SK-N-MC (cell line): Measurements from ENCODE around the gene HIRA.
"Not testable (repeated sequence)": the region's sequence is repeated elsewhere in the genome, so short reads cannot be mapped to it uniquely, and the experiment has no call there.

Source experiments
- DNase-seq: peaks from one replicate; pipeline ENCODE4 v3.0.0-alpha.2; 2011; ENCODE audit warnings: low read depth, low spot score
- H3K27ac ChIP-seq: fragments of 200-600 bp; sonication (generic); 2 replicates; pipeline ENCODE4 v1.5.1; 2016; ENCODE audit warnings: mixed run types
- H3K36me3 ChIP-seq: fragments of 200-600 bp; sonication (generic); 2 replicates; pipeline ENCODE4 v1.6.1; 2017; ENCODE audit warnings: antibody characterized with exemption, low read length, mixed read lengths; ENCODE audit not compliant: insufficient read depth
- H3K4me3 ChIP-seq: fragments of 200-600 bp; sonication (generic); 2 replicates; pipeline ENCODE4 v1.5.1; 2016
- H3K9ac ChIP-seq: fragments of 200-600 bp; sonication (generic); 2 replicates; pipeline ENCODE4 v1.8.0; 2017; ENCODE audit warnings: mixed run types, mixed read lengths; ENCODE audit not compliant: insufficient read length
- H3K9me3 ChIP-seq: fragments of 200-600 bp; sonication (generic); 2 replicates; pipeline ENCODE4 v1.6.1; 2017; ENCODE audit warnings: low read depth, mild to moderate bottlenecking, antibody characterized with exemption, low read length, moderate library complexity, mixed read lengths
- EZH2 ChIP-seq: fragments of 200-600 bp; sonication (generic); IDR thresholded peaks from one replicate; pipeline ENCODE4 v1.6.1; 2017; ENCODE audit warnings: antibody characterized with exemption
- FOXP2 ChIP-seq: optimal IDR thresholded peaks from 2 replicates; pipeline ENCODE3; 2011; ENCODE audit warnings: mild to moderate bottlenecking, moderate library complexity; ENCODE audit not compliant: insufficient read depth; ENCODE audit errors: extremely low read length, control extremely low read depth
- POLR2AphosphoS5 ChIP-seq: IDR thresholded peaks from 2 replicates; pipeline ENCODE4 v1.6.1; 2012; ENCODE audit warnings: mild to moderate bottlenecking, low read depth, low read length, borderline replicate concordance

HIRA gene

GRCh38 chr22:19448076-19448607 is 16.6 kb upstream of the HIRA start:
- H3K9ac ChIP-seq = peak overlapping the region; percentile 73
- no peaks in the 10 kb centered on the region for H3K9me3 ChIP-seq
- peaks cover 36% of the 10 kb centered on the region; the same call in 1 of the 2 replicates for H3K36me3 ChIP-seq
- H3K4me3 ChIP-seq = peak overlapping the region; percentile 78
- H3K27ac ChIP-seq = no peak overlapping the region
- no peak for DNase-seq
- no peak for TF ChIP-seq FOXP2
- no peak for TF ChIP-seq POLR2AphosphoS5
- TF ChIP-seq EZH2 = no peak

GRCh38 chr22:19447330-19448075 is 16.0 kb upstream of the HIRA start, which contains the start of gene C22orf39:
C22orf39 (minus strand) TSS chr22:19447711; CDS start chr22:19447688, 23 bp downstream.
- Histone ChIP-seq H3K4me3 (peak within 1 kb of the TSS; percentile 78), H3K36me3 (peaks cover 36% of the 10 kb centered on the region; the same call in 1 of the 2 replicates)

DNA sequence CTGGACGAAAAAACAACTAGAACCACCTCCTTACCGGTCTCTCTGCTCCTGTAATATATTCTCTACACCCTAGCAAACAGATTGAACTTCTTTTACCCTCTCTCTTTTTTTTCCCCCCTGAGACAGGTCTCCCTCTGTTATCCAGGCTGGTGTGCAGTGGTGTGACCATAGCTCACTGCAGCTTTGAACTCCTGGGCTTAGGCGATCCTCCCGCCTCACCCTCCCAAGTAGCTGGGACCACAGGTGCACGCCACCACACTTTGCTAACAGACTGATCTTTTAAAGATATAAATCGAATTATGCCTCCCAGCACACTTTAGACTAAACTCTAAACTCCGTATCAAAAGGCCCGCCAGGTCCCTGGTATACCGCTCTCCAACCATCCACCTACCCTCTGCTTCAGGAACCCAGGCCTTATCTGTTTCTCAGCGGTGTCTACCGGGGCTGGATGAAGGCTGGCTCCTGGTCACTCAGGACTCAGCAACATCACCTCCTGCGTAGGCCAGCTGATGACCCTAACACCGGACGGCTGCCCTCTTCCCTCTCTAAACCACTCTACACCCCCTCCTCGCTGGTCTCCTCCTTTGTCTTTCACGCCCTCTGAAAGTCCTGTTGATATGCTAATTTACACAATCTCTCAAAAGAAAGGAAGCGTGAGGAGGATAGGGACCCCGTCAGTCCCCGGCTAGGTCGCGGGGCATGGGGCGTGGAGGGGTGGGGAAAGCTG is 15.2 kb upstream of the HIRA start:
- peaks cover 35% of the 10 kb centered on the region; the same call in 1 of the 2 replicates for H3K36me3 ChIP-seq
- H3K4me3 ChIP-seq = peak overlapping the region; percentile 78
- no peaks in the 10 kb centered on the region for H3K9me3 ChIP-seq
- no peak overlapping the region for H3K27ac ChIP-seq
- TF ChIP-seq EZH2 = no peak
- TF ChIP-seq POLR2AphosphoS5 = no peak
- TF ChIP-seq FOXP2 = no peak
- peak overlapping the region; percentile 92 for H3K9ac ChIP-seq
- DNase-seq = no peak

More at GRCh38 chr22:19447330-19448075, 16.0 kb upstream of the HIRA start, which contains the start of gene C22orf39:
- TF ChIP-seq POLR2AphosphoS5 = peak; percentile 89
- no peak for TF ChIP-seq FOXP2
- TF ChIP-seq EZH2 = no peak
- peak within 1 kb of the TSS; percentile 92 for H3K9ac ChIP-seq
- H3K27ac ChIP-seq = 0 out of 2 replicates have a peak within 1 kb of the TSS, but pooled peaks have one; percentile 58
- peak; percentile 63 for DNase-seq
- no peaks in the 10 kb centered on the region for H3K9me3 ChIP-seq

GRCh38 chr22:19445279-19445982 is 13.9 kb upstream of the HIRA start:
- not testable (repeated sequence) for H3K9ac ChIP-seq, H3K27ac ChIP-seq, DNase-seq, H3K9me3 ChIP-seq, H3K4me3 ChIP-seq
- peaks cover 32% of the 10 kb centered on the region; the same call in 1 of the 2 replicates for H3K36me3 ChIP-seq

DNA sequence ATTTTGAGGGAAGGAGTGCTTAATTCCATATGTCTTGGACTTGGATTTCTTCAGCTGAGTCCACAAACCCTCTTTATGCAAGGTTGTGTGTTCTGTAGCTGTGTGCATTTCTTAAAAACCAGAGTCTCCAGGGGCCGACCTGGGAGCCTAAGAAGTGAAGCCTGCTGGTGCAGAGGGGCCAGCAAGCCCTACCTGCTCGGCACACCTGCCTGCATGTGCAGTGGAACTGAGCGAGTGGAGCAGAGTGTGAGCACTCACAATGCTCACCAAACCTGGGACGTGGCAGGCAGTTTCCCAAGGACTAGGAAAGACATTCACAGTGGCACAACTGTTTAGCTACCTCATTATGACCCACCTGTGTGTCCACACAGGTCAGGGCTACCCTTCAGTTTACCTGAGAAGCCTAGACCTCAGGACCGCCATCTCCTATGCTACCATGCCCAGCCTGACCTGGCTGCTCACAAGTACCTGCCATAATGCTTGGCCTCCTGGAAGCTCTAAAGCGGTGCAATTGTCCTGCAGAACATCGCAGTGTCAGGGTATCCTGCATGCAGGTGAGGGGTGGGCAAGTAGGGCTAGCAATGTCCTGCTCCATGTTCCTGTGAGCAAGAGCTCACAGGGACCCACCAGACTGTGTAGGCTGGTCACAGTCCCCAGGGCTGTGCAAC is 12.1 kb upstream of the HIRA start:
- Histone ChIP-seq H3K27ac (no peak overlapping the region), H3K9me3 (no peaks in the 10 kb centered on the region), H3K36me3 (peaks cover 25% of the 10 kb centered on the region; the same call in 1 of the 2 replicates), H3K9ac (no peak overlapping the region), H3K4me3 (no peak overlapping the region)
- TF ChIP-seq POLR2AphosphoS5 = no peak
- TF ChIP-seq EZH2 = no peak
- TF ChIP-seq FOXP2 = no peak
- no peak for DNase-seq

DNA sequence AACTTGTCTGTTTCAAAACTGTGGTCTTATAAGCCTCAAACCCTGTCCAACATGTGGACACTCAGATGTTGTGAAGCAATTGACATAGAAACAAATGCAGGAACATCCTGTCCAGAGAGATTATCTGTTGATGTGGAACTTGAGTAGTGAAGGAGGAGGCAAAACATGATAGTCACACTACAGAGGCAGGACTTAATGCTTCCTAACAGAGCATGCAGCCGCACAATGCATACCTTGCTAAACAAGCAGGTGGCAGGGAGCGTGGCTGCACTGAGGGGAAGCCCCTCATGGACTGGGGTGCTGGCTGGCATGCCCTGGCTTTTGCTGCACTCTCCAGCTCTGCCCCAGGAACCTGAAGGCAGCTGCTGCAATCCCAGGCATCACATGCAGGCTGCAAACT is 10.6 kb upstream of the HIRA start:
- H3K4me3 ChIP-seq = no peak overlapping the region
- H3K27ac ChIP-seq = no peak overlapping the region
- no peak overlapping the region for H3K9ac ChIP-seq
- H3K36me3 ChIP-seq = peaks cover 25% of the 10 kb centered on the region; the same call in 1 of the 2 replicates
- no peak for DNase-seq
- TF ChIP-seq FOXP2 (no peak), EZH2 (no peak), POLR2AphosphoS5 (no peak)
- H3K9me3 ChIP-seq = no peaks in the 10 kb centered on the region

DNA sequence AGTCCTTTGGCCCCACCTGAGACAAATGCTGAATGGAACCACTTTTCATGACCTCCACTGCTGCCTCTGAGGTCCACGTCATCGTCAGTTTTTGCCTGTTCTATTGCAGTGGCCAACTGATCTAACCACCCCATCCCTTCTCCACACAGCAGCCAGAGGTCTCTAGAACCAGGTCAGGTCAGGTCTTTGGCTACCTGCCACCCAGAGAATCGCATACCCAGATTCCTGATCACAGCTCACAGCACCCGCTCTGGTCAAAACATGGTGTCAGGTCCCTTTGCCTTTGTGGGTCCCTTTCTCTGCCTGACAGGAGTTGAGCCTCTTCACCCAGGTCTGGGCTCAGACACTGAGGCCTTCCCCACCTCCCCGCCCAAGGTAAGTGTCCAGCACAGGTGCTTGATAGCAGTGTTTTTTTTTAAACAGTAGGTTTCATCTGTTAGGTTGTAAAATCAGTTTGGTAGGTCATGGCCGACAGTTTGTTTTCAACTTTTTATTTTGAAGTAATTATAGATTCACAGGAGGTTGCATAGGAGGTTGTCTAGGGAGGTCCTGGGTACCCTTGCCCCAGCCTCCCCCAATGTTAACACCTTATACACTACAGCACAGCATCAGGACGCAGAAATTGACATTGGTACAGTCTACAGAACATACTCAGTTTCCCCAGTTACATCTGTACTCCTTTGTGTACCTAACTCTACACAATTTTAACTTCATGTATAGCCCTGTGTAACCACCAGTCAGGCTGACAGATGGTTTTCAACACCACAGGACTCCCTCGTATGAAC is 9.1 kb upstream of the HIRA start:
- Histone ChIP-seq H3K9ac (no peak overlapping the region), H3K9me3 (no peaks in the 10 kb centered on the region), H3K36me3 (peaks cover 27% of the 10 kb centered on the region; the same call in 1 of the 2 replicates), H3K4me3 (no peak overlapping the region), H3K27ac (no peak overlapping the region)
- TF ChIP-seq POLR2AphosphoS5 (no peak), EZH2 (no peak), FOXP2 (no peak)
- no peak for DNase-seq

- no peak overlapping the region for H3K4me3 ChIP-seq
- TF ChIP-seq POLR2AphosphoS5 (no peak), EZH2 (no peak), FOXP2 (no peak)
- H3K9me3 ChIP-seq = no peaks in the 10 kb centered on the region
- H3K36me3 ChIP-seq = peaks cover 11% of the 10 kb centered on the region; the same call in 1 of the 2 replicates
- H3K9ac ChIP-seq = no peak overlapping the region
- H3K27ac ChIP-seq = no peak overlapping the region
- no peak for DNase-seq
Measured at GRCh38 chr22:19438298-19438697, 6.8 kb upstream of the HIRA start.

- H3K27ac ChIP-seq, H3K9ac ChIP-seq, H3K9me3 ChIP-seq, DNase-seq, H3K36me3 ChIP-seq, H3K4me3 ChIP-seq: not testable (repeated sequence)
Measured at GRCh38 chr22:19436444-19437161, 5.1 kb upstream of the HIRA start.
